CD4-positive, alpha-beta T cell treated with Interleukin-6 at 100 ng/mL for 8 hours (primary cell): Measurements from ENCODE around the gene OSBPL8.

ENCODE experiments used
- DNase-seq: peaks from one replicate; pipeline ENCODE4 v3.0.0-alpha.2; 2020; ENCODE audit warnings: mixed read lengths, low spot score

OSBPL8 gene

GRCh38 chr12:76462668-76463224 is 96.8 kb downstream of the OSBPL8 start:
- no peak for DNase-seq

- no peak for DNase-seq
Measured at GRCh38 chr12:76460807-76461206, 98.8 kb downstream of the OSBPL8 start.

GRCh38 chr12:76457818-76458217 is 101.8 kb downstream of the OSBPL8 start:
- DNase-seq: no peak

GRCh38 chr12:76457010-76457409 is 102.6 kb downstream of the OSBPL8 start:
- no peak for DNase-seq

- peak; percentile 55 for DNase-seq
Measured at GRCh38 chr12:76455582-76456345, 103.8 kb downstream of the OSBPL8 start.

- DNase-seq: no peak
Measured at GRCh38 chr12:76451528-76451927, 108.0 kb downstream of the OSBPL8 start.

- no peak for DNase-seq
Measured at GRCh38 chr12:76450690-76451089, 108.9 kb downstream of the OSBPL8 start.

- no peak for DNase-seq
Measured at GRCh38 chr12:76449993-76450392, 109.6 kb downstream of the OSBPL8 start.

- no peak for DNase-seq
Measured at GRCh38 chr12:76449583-76449982, 110.0 kb downstream of the OSBPL8 start.

- no peak for DNase-seq
Measured at GRCh38 chr12:76449016-76449415, 110.6 kb downstream of the OSBPL8 start.

GRCh38 chr12:76446090-76446489 is 113.5 kb downstream of the OSBPL8 start:
- DNase-seq: no peak

- DNase-seq: no peak
Measured at GRCh38 chr12:76445462-76445861, 114.1 kb downstream of the OSBPL8 start.

GRCh38 chr12:76444408-76444984 is 115.1 kb downstream of the OSBPL8 start:
- no peak for DNase-seq

GRCh38 chr12:76441016-76441415 is 118.6 kb downstream of the OSBPL8 start:
- DNase-seq: no peak

- no peak for DNase-seq
Measured at GRCh38 chr12:76432733-76433132, 126.8 kb downstream of the OSBPL8 start.

GRCh38 chr12:76428117-76428516 is 131.5 kb downstream of the OSBPL8 start:
- no peak for DNase-seq

- DNase-seq: no peak
Measured at GRCh38 chr12:76426160-76426559, 133.4 kb downstream of the OSBPL8 start.

GRCh38 chr12:76424941-76425340 is 134.6 kb downstream of the OSBPL8 start:
- no peak for DNase-seq

GRCh38 chr12:76422543-76423438 is 136.8 kb downstream of the OSBPL8 start:
- no peak for DNase-seq

- no peak for DNase-seq
Measured at GRCh38 chr12:76422154-76422542, 137.4 kb downstream of the OSBPL8 start.

- DNase-seq: no peak
Measured at GRCh38 chr12:76421046-76421445, 138.5 kb downstream of the OSBPL8 start.

GRCh38 chr12:76420222-76420621 is 139.3 kb downstream of the OSBPL8 start:
- DNase-seq: no peak

- DNase-seq: no peak
Measured at GRCh38 chr12:76417116-76417515, 142.5 kb downstream of the OSBPL8 start.
